Measurements from ENCODE around the gene PITPNB.

GRCh38 chr22:27961680-27962079, 42.6 kb upstream of the PITPNB start:
- TF ChIP-seq SIN3A (IDR thresholded peaks at IDR 0.05; ENCODE audit: borderline replicate concordance, insufficient read depth, low read length) (no peak), POLR2AphosphoS5 (IDR thresholded peaks at IDR 0.05; ENCODE audit: low read depth, low read length) (no peak)
